ENCODE results near the gene PKN1. TPM values are rescaled to one million over a fixed set of nuclear protein-coding genes. Genes with fewer than 3 reads are reported as not detected.
A peak's percentile ranks its signal among the peaks of the same experiment; 100 is the strongest.

Gene PKN1
- total RNA-seq, 1 experiment from 2014 or later, result 257 TPM

DNA sequence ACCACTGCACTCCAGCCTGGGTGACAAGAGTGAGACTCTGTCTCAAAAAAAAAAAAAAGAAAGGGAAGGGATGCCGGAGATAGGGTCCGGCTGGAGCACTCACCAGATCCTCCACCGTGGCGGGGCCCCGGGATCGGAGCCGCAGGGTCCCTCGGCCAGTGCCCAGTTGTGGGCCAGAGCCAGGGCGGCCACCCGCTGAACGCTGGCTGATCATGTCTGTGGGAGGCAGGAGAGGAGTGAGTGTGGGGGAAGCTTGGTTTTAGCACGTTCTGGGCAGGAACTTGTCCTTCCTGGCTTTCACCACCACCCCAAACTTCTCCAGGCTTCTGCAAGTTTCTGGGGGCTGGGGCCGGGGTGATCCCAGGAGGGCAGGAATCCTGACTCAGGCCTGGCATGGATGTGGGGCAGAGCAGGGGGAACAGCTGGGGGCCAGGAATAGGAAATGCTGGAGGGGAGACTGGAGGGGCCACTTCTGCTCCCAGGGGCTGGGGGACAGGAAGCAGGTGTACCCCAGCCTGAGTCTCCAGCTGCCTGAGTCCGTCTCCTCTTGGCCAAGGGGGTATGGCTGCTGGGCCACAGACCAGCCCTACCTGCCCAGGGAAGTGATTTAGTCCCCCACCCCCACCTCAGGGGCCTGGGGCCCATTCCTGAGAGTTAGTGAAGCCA is 46.3 kb downstream of the PKN1 start:
- ChIA-PET CTCF (interaction anchor here (0.6 to 0.7 kb wide), 2 partner anchors 614 to 1285 kb away, joined by 5 to 8 read pairs; no protein-coding TSS in a partner anchor), POLR2A (ENCODE audit: unreplicated experiment) (interaction anchor here (0.7 kb wide), 1 partner anchor 343 kb away, joined by 4 read pairs; no protein-coding TSS in a partner anchor)
- TF ChIP-seq EZH2 (IDR thresholded peaks at IDR 0.05; ENCODE audit: low read depth), result no peak
- TF ChIP-seq, protein P1, sequence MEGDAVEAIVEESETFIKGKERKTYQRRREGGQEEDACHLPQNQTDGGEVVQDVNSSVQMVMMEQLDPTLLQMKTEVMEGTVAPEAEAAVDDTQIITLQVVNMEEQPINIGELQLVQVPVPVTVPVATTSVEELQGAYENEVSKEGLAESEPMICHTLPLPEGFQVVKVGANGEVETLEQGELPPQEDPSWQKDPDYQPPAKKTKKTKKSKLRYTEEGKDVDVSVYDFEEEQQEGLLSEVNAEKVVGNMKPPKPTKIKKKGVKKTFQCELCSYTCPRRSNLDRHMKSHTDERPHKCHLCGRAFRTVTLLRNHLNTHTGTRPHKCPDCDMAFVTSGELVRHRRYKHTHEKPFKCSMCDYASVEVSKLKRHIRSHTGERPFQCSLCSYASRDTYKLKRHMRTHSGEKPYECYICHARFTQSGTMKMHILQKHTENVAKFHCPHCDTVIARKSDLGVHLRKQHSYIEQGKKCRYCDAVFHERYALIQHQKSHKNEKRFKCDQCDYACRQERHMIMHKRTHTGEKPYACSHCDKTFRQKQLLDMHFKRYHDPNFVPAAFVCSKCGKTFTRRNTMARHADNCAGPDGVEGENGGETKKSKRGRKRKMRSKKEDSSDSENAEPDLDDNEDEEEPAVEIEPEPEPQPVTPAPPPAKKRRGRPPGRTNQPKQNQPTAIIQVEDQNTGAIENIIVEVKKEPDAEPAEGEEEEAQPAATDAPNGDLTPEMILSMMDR (conservative IDR thresholded peaks at IDR 0.05), result no peak
- Histone ChIP-seq H2AFZ (no peak overlapping the region), H3K9me2 (ENCODE audit: insufficient read depth) (no peaks in the 10 kb centered on the region), H3K36me3 (ENCODE audit: low read depth) (peaks cover 37% of the 10 kb centered on the region), H3K27me3 (ENCODE audit: insufficient read depth, low read depth) (no peaks in the 10 kb centered on the region), H3K27ac (no peak overlapping the region), H3K9me3 (ENCODE audit: insufficient read depth, low read depth) (no peaks in the 10 kb centered on the region), H3K79me2 (ENCODE audit: low read depth) (peaks cover 21% of the 10 kb centered on the region), H3K4me1 (replicated peaks; ENCODE audit: insufficient read depth) (peaks cover 30% of the 10 kb centered on the region), H3K4me2 (no peak overlapping the region), H3K4me3 (no peak overlapping the region), H4K20me1 (ENCODE audit: insufficient read depth) (peaks cover 65% of the 10 kb centered on the region), H3F3A (ENCODE audit: insufficient read depth, low read depth) (peaks cover 91% of the 10 kb centered on the region)
- BruUV-seq (replicated peaks), result no TSS peak
- no peak for DNase-seq
- intact Hi-C loops (cut with micrococcal nuclease; ENCODE audit: unreplicated experiment), result loop anchor here (5.0 kb wide), 2 partner anchors 38 to 342 kb away; partner anchors contain the start of genes ASF1B and DNAJB1

DNA sequence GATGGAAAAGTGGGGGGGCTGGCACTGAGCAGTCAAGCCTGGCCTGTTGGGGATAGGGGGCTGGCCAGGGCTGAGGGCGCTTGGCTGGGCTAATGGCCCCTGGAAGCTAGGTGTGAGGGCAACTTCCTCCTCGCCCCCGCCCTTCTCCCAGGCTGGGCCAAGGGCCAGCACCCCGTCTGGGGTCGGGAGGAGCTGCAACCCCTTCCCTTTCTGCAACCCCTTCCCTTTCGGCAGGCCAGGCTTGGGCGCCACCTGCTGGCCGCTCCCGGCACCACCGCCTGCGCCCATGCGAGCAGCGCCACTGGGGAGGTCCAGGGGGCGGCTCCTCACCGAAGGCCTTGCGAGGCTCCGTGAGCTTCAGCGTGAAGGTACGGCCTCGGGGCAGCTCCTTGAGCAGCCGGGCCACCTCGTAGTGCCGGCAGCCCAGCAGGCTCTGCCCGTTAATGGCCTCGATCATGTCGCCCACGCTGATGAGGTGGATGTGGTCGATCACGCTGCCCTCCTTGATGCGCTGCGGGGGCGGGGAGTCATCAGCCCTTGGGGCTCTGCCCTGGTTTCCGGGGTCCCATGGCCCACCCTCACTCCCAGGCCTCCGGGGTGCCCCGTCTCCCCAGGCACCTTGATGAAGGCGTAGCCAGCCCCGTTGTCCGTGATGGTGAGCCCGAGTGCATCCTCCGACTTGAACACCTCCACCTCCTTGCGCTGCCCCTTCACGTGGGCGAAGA is 47.0 kb downstream of the PKN1 start:
- H3K9me3 ChIP-seq (ENCODE audit: insufficient read depth, low read depth), result no peaks in the 10 kb centered on the region
- H3K27ac ChIP-seq, result no peak overlapping the region
- H4K20me1 ChIP-seq (ENCODE audit: insufficient read depth), result peaks cover 67% of the 10 kb centered on the region
- H3K9me2 ChIP-seq (ENCODE audit: insufficient read depth), result no peaks in the 10 kb centered on the region
- H3K4me1 ChIP-seq (replicated peaks; ENCODE audit: insufficient read depth), result peaks cover 30% of the 10 kb centered on the region
- no peak overlapping the region for H3K4me3 ChIP-seq
- peak in 1 of 2 experiments; percentile 47 for DNase-seq
- peaks cover 26% of the 10 kb centered on the region for H3K79me2 ChIP-seq (ENCODE audit: low read depth)
- peaks cover 37% of the 10 kb centered on the region for H3K36me3 ChIP-seq (ENCODE audit: low read depth)
- POLR2A ChIA-PET (ENCODE audit: unreplicated experiment), result interaction anchor here (0.7 kb wide), 1 partner anchor 343 kb away, joined by 4 read pairs; no protein-coding TSS in a partner anchor
- intact Hi-C loops (cut with micrococcal nuclease; ENCODE audit: unreplicated experiment), result loop anchor here (5.0 kb wide), 2 partner anchors 37 to 343 kb away; partner anchors contain the start of genes ASF1B and DNAJB1
- H3K4me2 ChIP-seq, result no peak overlapping the region
- H3F3A ChIP-seq (ENCODE audit: insufficient read depth, low read depth), result peaks cover 88% of the 10 kb centered on the region
- no peak overlapping the region for H2AFZ ChIP-seq
- H3K27me3 ChIP-seq (ENCODE audit: insufficient read depth, low read depth), result no peaks in the 10 kb centered on the region
- BruUV-seq (replicated peaks), result no TSS peak
- TF ChIP-seq, protein P1 (conservative IDR thresholded peaks at IDR 0.05), result peak; percentile 94
- no peak for TF ChIP-seq EZH2 (IDR thresholded peaks at IDR 0.05; ENCODE audit: low read depth)
- CTCF ChIA-PET, result interaction anchor here (0.5 to 0.7 kb wide), 2 partner anchors 30 to 1285 kb away, joined by 4 to 5 read pairs; no protein-coding TSS in a partner anchor

DNA sequence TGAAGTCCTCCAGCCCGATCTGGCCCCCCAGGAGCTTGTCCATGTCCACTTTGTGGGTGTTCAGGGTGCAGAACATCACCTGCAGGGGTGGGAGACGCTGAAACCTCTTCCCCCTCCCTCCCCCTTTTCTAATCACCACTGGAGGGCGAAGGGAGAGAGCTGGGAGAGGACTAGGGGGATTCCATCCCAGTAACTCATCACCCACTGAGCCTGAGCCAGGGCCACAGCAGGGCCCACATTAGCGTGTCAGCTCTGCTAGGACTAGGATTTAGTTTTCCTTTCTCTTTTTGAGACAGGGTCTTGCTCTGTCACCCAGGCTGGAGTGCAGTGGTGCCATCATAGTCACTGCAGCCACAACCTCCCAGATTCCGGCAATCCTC is 47.6 kb downstream of the PKN1 start:
- intact Hi-C loops (cut with micrococcal nuclease; ENCODE audit: unreplicated experiment), result no loop called here

More for the DNA sequence above, 47.6 kb downstream of the PKN1 start:
- H3K79me2 ChIP-seq (ENCODE audit: low read depth), result peaks cover 30% of the 10 kb centered on the region
- H2AFZ ChIP-seq, result no peak overlapping the region
- no TSS peak for BruUV-seq (replicated peaks)
- H3K9me2 ChIP-seq (ENCODE audit: insufficient read depth), result no peaks in the 10 kb centered on the region
- H3K27me3 ChIP-seq (ENCODE audit: insufficient read depth, low read depth), result no peaks in the 10 kb centered on the region
- peaks cover 25% of the 10 kb centered on the region for H3K4me1 ChIP-seq (replicated peaks; ENCODE audit: insufficient read depth)
- H3K27ac ChIP-seq, result no peak overlapping the region
- TF ChIP-seq, protein P1 (conservative IDR thresholded peaks at IDR 0.05), result no peak
- no peak for TF ChIP-seq EZH2 (IDR thresholded peaks at IDR 0.05; ENCODE audit: low read depth)
- POLR2A ChIA-PET (ENCODE audit: unreplicated experiment), result no interaction called here
- H3F3A ChIP-seq (ENCODE audit: insufficient read depth, low read depth), result peaks cover 84% of the 10 kb centered on the region
- no peak for DNase-seq
- CTCF ChIA-PET, result interaction anchor here (0.5 to 0.6 kb wide), 3 partner anchors 14 to 63 kb away, joined by 4 read pairs; no protein-coding TSS in a partner anchor
- H3K4me2 ChIP-seq, result no peak overlapping the region
- H3K36me3 ChIP-seq (ENCODE audit: low read depth), result peaks cover 37% of the 10 kb centered on the region
- H4K20me1 ChIP-seq (ENCODE audit: insufficient read depth), result peaks cover 69% of the 10 kb centered on the region
- no peak overlapping the region for H3K4me3 ChIP-seq
- no peaks in the 10 kb centered on the region for H3K9me3 ChIP-seq (ENCODE audit: insufficient read depth, low read depth)

Data from PC-9 (cell line).